ENCODE measurements around the gene FXYD6. TPM values are rescaled to one million over a fixed set of nuclear protein-coding genes. Genes with fewer than 3 reads are reported as not detected.
A peak's percentile ranks its signal among the peaks of the same experiment; 100 is the strongest.

FXYD6 gene
- total and polyA plus RNA-seq, 9 of the 15 experiments (the other 6 are each of a cell fraction or from before 2014, with no cell fraction given): 0.07 to 0.35 TPM; not detected in 7

GRCh38 chr11:117906710-117907109, 30.3 kb upstream of the FXYD6 start:
- intact Hi-C loops (cut with micrococcal nuclease) (loop anchor here (5.0 kb wide), 2 partner anchors 89 to 146 kb away; no protein-coding TSS in a partner anchor), in situ Hi-C loops (cut with MboI) (no loop called here)
- no peak overlapping the region for H3K27ac ChIP-seq (ENCODE audit: extremely low read depth, low read depth, low read length)

GRCh38 chr11:117906126-117906525, 29.7 kb upstream of the FXYD6 start:
- peaks cover 8% of the 10 kb centered on the region; the same call in 2 of the 3 replicates for H3K79me2 ChIP-seq (ENCODE audit: control insufficient read depth, insufficient read depth, low read length)
- H3K9me3 ChIP-seq (replicated peaks; ENCODE audit: control insufficient read depth, insufficient read depth, low read depth, low read length): no peaks in the 10 kb centered on the region
- FAIRE-seq: no peak
- H3K9me1 ChIP-seq (ENCODE audit: control insufficient read depth, insufficient read depth, low read length): no peaks in the 10 kb centered on the region
- no peak overlapping the region for H2AFZ ChIP-seq (ENCODE audit: low read depth, low read length)
- TF ChIP-seq CREB1 (IDR thresholded peaks at IDR 0.05): no peak
- TF ChIP-seq CREB1 (CRISPR knock-in tag; IDR thresholded peaks at IDR 0.05): no peak
- H3K27me3 ChIP-seq (ENCODE audit: control insufficient read depth in 2 of 2, insufficient read depth in 2 of 2, low read length in 2 of 2): peaks cover 9 to 11% of the 10 kb centered on the region in 2 experiments; a peak in 4 of 5 replicates
- ChIA-PET POLR2A (no interaction called here), CTCF (ENCODE audit: low intra/inter-chr PET ratio) (no interaction called here)
- DNase-seq (ENCODE audit: extremely low read depth in 1 of 4, low spot score in 3 of 4): no peak
- WGBS (ENCODE audit: insufficient coverage, low coverage, missing lambda C conversion rate): 76% methylated on average over 2 of the region's 2 CpGs
- intact Hi-C loops (cut with micrococcal nuclease): loop anchor here (5.0 kb wide), 2 partner anchors 89 to 146 kb away; no protein-coding TSS in a partner anchor
- H4K20me1 ChIP-seq (replicated peaks; ENCODE audit: control insufficient read depth, insufficient read depth, low read length): no peaks in the 10 kb centered on the region; the same call in 1 of the 2 replicates
- no peak overlapping the region for H3K27ac ChIP-seq (ENCODE audit: extremely low read depth, low read depth, low read length)
- H3K4me2 ChIP-seq (ENCODE audit: insufficient read depth, low read length): no peak overlapping the region
- H3K4me3 ChIP-seq: no peak overlapping the region
- no TSS peak for BruUV-seq (replicated peaks)
- in situ Hi-C loops (cut with MboI): no loop called here
- no peak overlapping the region; a peak in 1 of 4 replicates for H3K9ac ChIP-seq (ENCODE audit: insufficient read depth in 1 of 2, low read depth in 2 of 2, low read length in 2 of 2)
- H3K36me3 ChIP-seq (ENCODE audit: control insufficient read depth, insufficient read depth, low read length): no peaks in the 10 kb centered on the region
- ATAC-seq: no peak
- peaks cover 35 to 36% of the 10 kb centered on the region in 2 experiments; a peak in 4 of 5 replicates for H3K4me1 ChIP-seq (replicated peaks in 1 of 2; ENCODE audit: control insufficient read depth in 2 of 2, insufficient read depth in 2 of 2, low read length in 2 of 2)

More at GRCh38 chr11:117906710-117907109, 30.3 kb upstream of the FXYD6 start:
- Histone ChIP-seq H3K4me3 (no peak overlapping the region), H3K27me3 (ENCODE audit: control insufficient read depth in 2 of 2, insufficient read depth in 2 of 2, low read length in 2 of 2) (peaks cover 6 to 8% of the 10 kb centered on the region in 2 experiments; a peak in 3 of 5 replicates), H3K9me3 (replicated peaks; ENCODE audit: control insufficient read depth, insufficient read depth, low read depth, low read length) (no peaks in the 10 kb centered on the region), H3K4me2 (ENCODE audit: insufficient read depth, low read length) (peak overlapping the region; percentile 91), H2AFZ (ENCODE audit: low read depth, low read length) (peak overlapping the region; percentile 78; the same call in 1 of the 2 replicates), H3K79me2 (ENCODE audit: control insufficient read depth, insufficient read depth, low read length) (peaks cover 8% of the 10 kb centered on the region; the same call in 2 of the 3 replicates), H3K36me3 (ENCODE audit: control insufficient read depth, insufficient read depth, low read length) (no peaks in the 10 kb centered on the region), H3K9me1 (ENCODE audit: control insufficient read depth, insufficient read depth, low read length) (no peaks in the 10 kb centered on the region), H4K20me1 (replicated peaks; ENCODE audit: control insufficient read depth, insufficient read depth, low read length) (no peaks in the 10 kb centered on the region; the same call in 1 of the 2 replicates), H3K4me1 (replicated peaks in 1 of 2; ENCODE audit: control insufficient read depth in 2 of 2, insufficient read depth in 2 of 2, low read length in 2 of 2) (peaks cover 35 to 36% of the 10 kb centered on the region in 2 experiments; a peak in 4 of 5 replicates), H3K9ac (ENCODE audit: insufficient read depth in 1 of 2, low read depth in 2 of 2, low read length in 2 of 2) (no peak overlapping the region)
- 50% methylated on average over 4 of the region's 4 CpGs for WGBS (ENCODE audit: insufficient coverage, low coverage, missing lambda C conversion rate)
- ChIA-PET CTCF (ENCODE audit: low intra/inter-chr PET ratio) (no interaction called here), POLR2A (interaction anchor here (0.6 to 1.6 kb wide), 8 partner anchors 10 to 1152 kb away, joined by 3 to 10 read pairs (median 4); no protein-coding TSS in a partner anchor)
- peak; percentile 62 to 65; a peak in 3 of 4 replicates for TF ChIP-seq KDM1A (IDR thresholded peaks at IDR 0.05)
- TF ChIP-seq U2AF2 (optimal IDR thresholded peaks at IDR 0.05; ENCODE audit: low read depth, low read length): no peak
- DNase-seq (ENCODE audit: extremely low read depth in 1 of 4, low spot score in 3 of 4) (no peak), FAIRE-seq (no peak), ATAC-seq (no peak)
- BruUV-seq (replicated peaks): no TSS peak

Measured in K562 (cell line).